ENCODE data around the gene DUOX2. TPM values are rescaled to one million over a fixed set of nuclear protein-coding genes. Genes with fewer than 3 reads are reported as not detected.
A peak's percentile ranks its signal among the peaks of the same experiment; 100 is the strongest.

DUOX2 gene
- total and polyA plus RNA-seq, 2 of the 8 experiments (the other 6 are each of a cell fraction or from before 2014, with no cell fraction given) = 0.08 TPM; not detected in 1

DNA sequence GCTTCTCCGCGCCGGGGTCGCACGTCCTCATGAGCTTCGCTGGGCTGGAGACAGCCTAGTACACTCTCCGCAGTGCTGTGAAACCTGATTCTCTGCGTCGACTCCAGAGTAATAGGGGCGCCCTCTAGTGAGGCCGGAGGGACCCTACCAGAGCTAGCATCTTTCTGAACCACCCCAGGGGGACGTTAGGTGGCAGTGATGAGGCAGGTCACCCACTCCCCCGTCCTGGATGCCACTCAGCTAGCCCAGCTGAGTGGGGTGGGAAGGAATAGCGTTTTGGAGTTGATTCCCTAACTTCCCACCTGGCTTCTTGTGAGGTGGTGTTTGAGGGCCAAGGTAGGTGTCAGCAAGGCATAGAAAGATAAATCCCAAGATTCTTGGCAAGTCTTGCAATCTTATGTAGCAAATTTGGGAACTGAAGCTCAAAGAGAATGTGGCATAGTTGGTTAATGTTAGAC, 4.2 kb upstream of the DUOX2 start (continued):
- TF ChIP-seq, protein P1, sequence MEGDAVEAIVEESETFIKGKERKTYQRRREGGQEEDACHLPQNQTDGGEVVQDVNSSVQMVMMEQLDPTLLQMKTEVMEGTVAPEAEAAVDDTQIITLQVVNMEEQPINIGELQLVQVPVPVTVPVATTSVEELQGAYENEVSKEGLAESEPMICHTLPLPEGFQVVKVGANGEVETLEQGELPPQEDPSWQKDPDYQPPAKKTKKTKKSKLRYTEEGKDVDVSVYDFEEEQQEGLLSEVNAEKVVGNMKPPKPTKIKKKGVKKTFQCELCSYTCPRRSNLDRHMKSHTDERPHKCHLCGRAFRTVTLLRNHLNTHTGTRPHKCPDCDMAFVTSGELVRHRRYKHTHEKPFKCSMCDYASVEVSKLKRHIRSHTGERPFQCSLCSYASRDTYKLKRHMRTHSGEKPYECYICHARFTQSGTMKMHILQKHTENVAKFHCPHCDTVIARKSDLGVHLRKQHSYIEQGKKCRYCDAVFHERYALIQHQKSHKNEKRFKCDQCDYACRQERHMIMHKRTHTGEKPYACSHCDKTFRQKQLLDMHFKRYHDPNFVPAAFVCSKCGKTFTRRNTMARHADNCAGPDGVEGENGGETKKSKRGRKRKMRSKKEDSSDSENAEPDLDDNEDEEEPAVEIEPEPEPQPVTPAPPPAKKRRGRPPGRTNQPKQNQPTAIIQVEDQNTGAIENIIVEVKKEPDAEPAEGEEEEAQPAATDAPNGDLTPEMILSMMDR (IDR thresholded peaks at IDR 0.05; ENCODE audit: control extremely low read depth in 1 of 3, insufficient read depth in 1 of 3, low read depth in 1 of 3, low read length in 3 of 3) = peak; percentile 99 to 100 (median 100)
- TF ChIP-seq, protein P2, sequence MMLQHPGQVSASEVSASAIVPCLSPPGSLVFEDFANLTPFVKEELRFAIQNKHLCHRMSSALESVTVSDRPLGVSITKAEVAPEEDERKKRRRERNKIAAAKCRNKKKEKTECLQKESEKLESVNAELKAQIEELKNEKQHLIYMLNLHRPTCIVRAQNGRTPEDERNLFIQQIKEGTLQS (IDR thresholded peaks at IDR 0.05; ENCODE audit: insufficient read depth, low read depth, low read length) = 0 out of 2 replicates have a peak, but pooled peaks have one; percentile 41
- TF ChIP-seq BACH1 (IDR thresholded peaks at IDR 0.05; ENCODE audit: low read length) (peak; percentile 88), RXRA (IDR thresholded peaks at IDR 0.05; ENCODE audit: insufficient read depth, low read depth, low read length) (0 out of 2 replicates have a peak, but pooled peaks have one; percentile 44), SRF (IDR thresholded peaks at IDR 0.05; ENCODE audit: low read depth, low read length) (no peak)
- TF ChIP-seq, protein P3, sequence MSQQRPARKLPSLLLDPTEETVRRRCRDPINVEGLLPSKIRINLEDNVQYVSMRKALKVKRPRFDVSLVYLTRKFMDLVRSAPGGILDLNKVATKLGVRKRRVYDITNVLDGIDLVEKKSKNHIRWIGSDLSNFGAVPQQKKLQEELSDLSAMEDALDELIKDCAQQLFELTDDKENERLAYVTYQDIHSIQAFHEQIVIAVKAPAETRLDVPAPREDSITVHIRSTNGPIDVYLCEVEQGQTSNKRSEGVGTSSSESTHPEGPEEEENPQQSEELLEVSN (IDR thresholded peaks at IDR 0.05) = 0 out of 2 replicates have a peak, but pooled peaks have one; percentile 26
